Left lung (tissue), 14 donors: Measurements from ENCODE around the gene FMNL2. TPM values are rescaled to one million over a fixed set of nuclear protein-coding genes. Genes with fewer than 3 reads are reported as not detected.

Experiments used
- ATAC-seq: fragments of 200-7000 bp; cut with Tn5 transposase; one replicate; pipeline ENCODE4 v1.9.1; 2020; ENCODE audit warnings: moderate library complexity
- DNase-seq, 4 donors: peaks; one replicate each; pipeline ENCODE4 v3.0.0-alpha.2; 2013 to 2020
- H3K27ac ChIP-seq, 2 donors: fragments of 200-600 bp; sonication (generic) in 1 of 2; one replicate each; pipeline versions ENCODE4 v1.5.0 to v1.8.0; 2020 to 2021
- H3K27me3 ChIP-seq, 2 donors: fragments of 200-600 bp; sonication (generic) in 1 of 2; one replicate each; pipeline versions ENCODE4 v1.5.0 to v1.8.0; 2020 to 2021
- H3K36me3 ChIP-seq, 2 donors: fragments of 200-600 bp; sonication (generic) in 1 of 2; one replicate each; pipeline versions ENCODE4 v1.5.0 to v1.8.0; 2020 to 2021
- H3K4me1 ChIP-seq, 2 donors: fragments of 200-600 bp; one replicate each; pipeline ENCODE4 v1.8.0; 2021
- H3K4me3 ChIP-seq, 2 donors: fragments of 200-600 bp; sonication (generic) in 1 of 2; one replicate each; pipeline versions ENCODE4 v1.5.0 to v1.8.0; 2020 to 2021; ENCODE audit warnings: mild to moderate bottlenecking in 1 of 2
- H3K9me3 ChIP-seq, 2 donors: fragments of 200-600 bp; sonication (generic) in 1 of 2; one replicate each; pipeline versions ENCODE4 v1.5.0 to v1.8.0; 2020 to 2021
- CTCF ChIP-seq, 2 donors: fragments of 200-600 bp; sonication (generic) in 1 of 2; IDR thresholded peaks; one replicate each; pipeline versions ENCODE4 v1.5.0 to v1.8.0; 2021; ENCODE audit warnings: antibody characterized with exemption in 2 of 2
- intact Hi-C, 2 donors: fragments of 100-400 bp; cut with DNase I; formaldehyde crosslinking; loops; one replicate each; pipeline versions ENCODE4 v1.11.2 to v1.14.2; 2022
- long read RNA-seq, 12 donors: library from polyadenylated mRNA in 2 of 12; unstranded in 2 of 12; transcript quantifications; one replicate each; pipeline ENCODE4 v2.0.0 and lab custom pipeline, GENCODE V29; 2019 to 2026
- polyA plus RNA-seq, 6 donors: library from polyadenylated mRNA; unstranded; fragments of 120-200 nt; gene quantifications; one replicate each; pipeline ENCODE4 v1.2.1, GENCODE V29; 2013; ENCODE audit not compliant: insufficient read length in 6 of 6
- total RNA-seq, 2 donors: library from RNA; stranded (reverse); fragmentation: NEBNext Ultra II Directional; extraction: Animal tissue kit (Norgen Biotek cat#: 25700); gene quantifications; one replicate each; pipeline ENCODE4 v1.2.1, GENCODE V29; 2021
- donor health status: DM: no; HTN: yes; CAD: no.
- donor health status: DM: no; HTN: no; CAD: no.

The FMNL2 gene
- total RNA-seq (10 to 100 TPM; 36.3 to 47.6 TPM), polyA plus RNA-seq (10 to 100 TPM; 73.7 to 90.0 (median 79.0) TPM)
- long read RNA-seq, donor 1, partial matches to known transcripts, result 197 of 197 reads
- long read RNA-seq, donor 1, other reads (novel, unspliced or antisense), result 0 of 197 reads
- long read RNA-seq, donor 2, partial matches to known transcripts, result 17 of 17 reads
- long read RNA-seq, donor 2, other reads (novel, unspliced or antisense), result 0 of 17 reads
- long read RNA-seq, donor 3, partial matches to known transcripts, result 41 of 41 reads
- long read RNA-seq, donor 3, other reads (novel, unspliced or antisense), result 0 of 41 reads
- long read RNA-seq, donor 4, partial matches to known transcripts, result 2 of 3 reads
- long read RNA-seq, donor 4, other reads (novel, unspliced or antisense), result 1 of 3 reads
- long read RNA-seq, donor 5, partial matches to known transcripts, result 9 of 9 reads
- long read RNA-seq, donor 5, other reads (novel, unspliced or antisense), result 0 of 9 reads
- long read RNA-seq, donor 6, partial matches to known transcripts, result 97 of 97 reads
- long read RNA-seq, donor 6, other reads (novel, unspliced or antisense), result 0 of 97 reads
- long read RNA-seq, donor 7, full-length matches to known transcripts, result 1 of 1 reads
- long read RNA-seq, donor 7, partial matches to known transcripts, result 0 of 1 reads
- long read RNA-seq, donor 7, other reads (novel, unspliced or antisense), result 0 of 1 reads
- long read RNA-seq, donor 8, partial matches to known transcripts, result 7 of 7 reads
- long read RNA-seq, donor 8, other reads (novel, unspliced or antisense), result 0 of 7 reads
- long read RNA-seq, donor 9, result 0 reads
- long read RNA-seq, donor 10, result 0 reads
- long read RNA-seq, donor 11, full-length matches to known transcripts, result 1 of 37 reads
- long read RNA-seq, donor 11, partial matches to known transcripts, result 36 of 37 reads
- long read RNA-seq, donor 11, other reads (novel, unspliced or antisense), result 0 of 37 reads
- long read RNA-seq, donor 12, partial matches to known transcripts, result 9 of 9 reads
- long read RNA-seq, donor 12, other reads (novel, unspliced or antisense), result 0 of 9 reads

GRCh38 chr2:152335016-152335725, at the start of gene FMNL2:
TSS of gene FMNL2 (plus strand) at chr2:152335174.
- H3K27me3 ChIP-seq, result peaks cover 0 to 33% of the 10 kb centered on the region in 2 donors
- H3K27ac ChIP-seq, result peak within 1 kb of the TSS; percentile 86
- ATAC-seq, result peak; percentile 86
- intact Hi-C loops, result no loop called here
- H3K9me3 ChIP-seq, result no peaks in the 10 kb centered on the region
- no peaks in the 10 kb centered on the region for H3K36me3 ChIP-seq
- TF ChIP-seq CTCF (IDR thresholded peaks at IDR 0.05), result no peak
- H3K4me1 ChIP-seq, result peaks cover 6 to 17% of the 10 kb centered on the region in 2 donors
- DNase-seq, result peak; percentile 85 to 92 (median 88)
- H3K4me3 ChIP-seq, result peak within 1 kb of the TSS; percentile 89 to 93

- no peak overlapping the region for H3K27ac ChIP-seq
- no peak for ATAC-seq
- DNase-seq, result peak in 2 of 4 donors; percentile 69 to 76
Measured at GRCh38 chr2:152292991-152293390, 42.0 kb upstream of the FMNL2 start.

GRCh38 chr2:152297715-152298114, 37.3 kb upstream of the FMNL2 start:
- no peak for DNase-seq

More at GRCh38 chr2:152292991-152293390, 42.0 kb upstream of the FMNL2 start:
- Histone ChIP-seq H3K27me3 (no peaks in the 10 kb centered on the region), H3K4me1 (no peaks in the 10 kb centered on the region), H3K36me3 (no peaks in the 10 kb centered on the region), H3K4me3 (no peak overlapping the region), H3K9me3 (no peaks in the 10 kb centered on the region)
- intact Hi-C loops, result no loop called here
- TF ChIP-seq CTCF (IDR thresholded peaks at IDR 0.05), result no peak

GRCh38 chr2:152298754-152299153, 36.2 kb upstream of the FMNL2 start:
- intact Hi-C loops, result no loop called here
- Histone ChIP-seq H3K27me3 (no peaks in the 10 kb centered on the region), H3K27ac (no peak overlapping the region), H3K36me3 (no peaks in the 10 kb centered on the region), H3K9me3 (no peaks in the 10 kb centered on the region), H3K4me3 (no peak overlapping the region), H3K4me1 (no peaks in the 10 kb centered on the region)
- DNase-seq, result no peak
- no peak for ATAC-seq
- no peak for TF ChIP-seq CTCF (IDR thresholded peaks at IDR 0.05)

More at GRCh38 chr2:152297715-152298114, 37.3 kb upstream of the FMNL2 start:
- TF ChIP-seq CTCF (IDR thresholded peaks at IDR 0.05), result no peak
- Histone ChIP-seq H3K9me3 (no peaks in the 10 kb centered on the region), H3K36me3 (no peaks in the 10 kb centered on the region), H3K27me3 (no peaks in the 10 kb centered on the region), H3K27ac (no peak overlapping the region), H3K4me1 (no peaks in the 10 kb centered on the region), H3K4me3 (no peak overlapping the region)
- no peak for ATAC-seq
- intact Hi-C loops, result no loop called here
